Keratinocyte (primary cell): ENCODE data around the gene CERKL. TPM values are rescaled to one million over a fixed set of nuclear protein-coding genes. Genes with fewer than 3 reads are reported as not detected.

ENCODE experiments used
- DNase-seq: peaks from one replicate; pipeline ENCODE4 v3.0.0-alpha.2; 2011; ENCODE audit warnings: low read depth, missing footprints, low spot score
- FAIRE-seq: peaks from 2 replicates; lab custom pipeline; 2011; peaks lifted over from hg19 to GRCh38; lab: Jason Lieb, UNC
- H2AFZ ChIP-seq: 2 replicates; pipeline ENCODE4 v1.6.0; 2012; ENCODE audit warnings: low read length, control low read depth, inconsistent platforms; ENCODE audit not compliant: control insufficient read depth
- H3K27ac ChIP-seq: 2 replicates; pipeline ENCODE4 v1.5.1; 2011; ENCODE audit warnings: low read length; ENCODE audit not compliant: control insufficient read depth, insufficient read depth
- H3K27me3 ChIP-seq: 3 replicates; pipeline ENCODE4 v1.6.0; 2011; ENCODE audit warnings: low read length; ENCODE audit not compliant: control insufficient read depth, insufficient read depth; ENCODE audit errors: extremely low read depth
- H3K36me3 ChIP-seq, 2 experiments: 2 replicates in 1 of 2; 3 replicates in 1 of 2; pipeline ENCODE4 v1.5.1; 2011; ENCODE audit warnings: low read length in 2 of 2, mild to moderate bottlenecking in 1 of 2; ENCODE audit not compliant: control insufficient read depth in 2 of 2, insufficient read depth in 2 of 2; ENCODE audit errors: extremely low read depth in 1 of 2
- H3K4me1 ChIP-seq: 3 replicates; pipeline ENCODE4 v1.5.1; 2011; ENCODE audit warnings: low read length; ENCODE audit not compliant: control insufficient read depth, insufficient read depth; ENCODE audit errors: extremely low read depth
- H3K4me2 ChIP-seq: 3 replicates; pipeline ENCODE4 v1.6.0; 2011; ENCODE audit warnings: low read depth, low read length; ENCODE audit not compliant: control insufficient read depth, insufficient read depth; ENCODE audit errors: extremely low read depth
- H3K4me3 ChIP-seq, 3 experiments: fragments of 200-600 bp in 1 of 3; sonication (generic) in 1 of 3; 2 replicates in 2 of 3; 3 replicates in 1 of 3; pipeline ENCODE4 v1.5.1; 2011 to 2016; ENCODE audit warnings: low read length in 3 of 3, mild to moderate bottlenecking in 3 of 3, control low read depth in 2 of 3, inconsistent platforms in 1 of 3, low read depth in 1 of 3, mixed read lengths in 1 of 3, mixed run types in 1 of 3, moderate library complexity in 1 of 3; ENCODE audit not compliant: control insufficient read depth in 2 of 3, insufficient read depth in 2 of 3; ENCODE audit errors: extremely low read depth in 1 of 3
- H3K79me2 ChIP-seq: 2 replicates; pipeline ENCODE4 v1.6.0; 2012; ENCODE audit warnings: low read length; ENCODE audit not compliant: control insufficient read depth, insufficient read depth
- H3K9ac ChIP-seq: 3 replicates; pipeline ENCODE4 v1.6.0; 2011; ENCODE audit warnings: low read length; ENCODE audit not compliant: control insufficient read depth, insufficient read depth; ENCODE audit errors: extremely low read depth
- H3K9me1 ChIP-seq: 3 replicates; pipeline ENCODE4 v1.6.0; 2011; ENCODE audit warnings: low read length; ENCODE audit not compliant: control insufficient read depth, insufficient read depth; ENCODE audit errors: extremely low read depth
- H3K9me3 ChIP-seq: 2 replicates; pipeline ENCODE4 v1.5.1; 2012; ENCODE audit warnings: low read depth, low read length; ENCODE audit not compliant: control insufficient read depth
- H4K20me1 ChIP-seq: 3 replicates; pipeline ENCODE4 v1.6.0; 2011; ENCODE audit warnings: low read length; ENCODE audit not compliant: control insufficient read depth, insufficient read depth; ENCODE audit errors: extremely low read depth
- EZH2 ChIP-seq: IDR thresholded peaks from one replicate; pipeline ENCODE4 v1.6.1; 2012; ENCODE audit warnings: inconsistent platforms, mild to moderate bottlenecking, low read length, moderate library complexity
- dilution Hi-C: fragments of 300-500 bp; cut with MboI; formaldehyde crosslinking; loops from one replicate; pipeline ENCODE4 v1.7.0; 2020; ENCODE audit warnings: low sequenced_read_pairs; ENCODE audit not compliant: extremely low pct_ligation_motif_present
- polyA plus RNA-seq, 5 experiments: library from polyadenylated mRNA; depleted of rRNA in 3 of 5; stranded (reverse) in 3 of 5; stranded (forward) in 1 of 5; unstranded in 1 of 5; fragments of >200 nt; gene quantifications; 1 replicate in 1 of 5; 2 replicates in 3 of 5; 3 replicates in 1 of 5; pipeline versions ENCODE4 v1.2.1 to v1.2.3, GENCODE V29; 2011 to 2012; ENCODE audit warnings: missing spikeins in 2 of 5, low read depth in 1 of 5, low replicate concordance in 1 of 5
- TF ChIP-seq, protein P1 (sequence below), 3 experiments: IDR thresholded peaks in 1 of 3; conservative IDR thresholded peaks in 1 of 3; optimal IDR thresholded peaks in 1 of 3; 2 replicates in 2 of 3; 3 replicates in 1 of 3; pipeline versions ENCODE3 to v1.5.1; 2011; ENCODE audit warnings: low read length in 3 of 3, mild to moderate bottlenecking in 3 of 3, moderate library complexity in 2 of 3, control low read depth in 1 of 3, inconsistent platforms in 1 of 3; ENCODE audit not compliant: insufficient read depth in 2 of 3; ENCODE audit errors: extremely low read depth in 1 of 3

Gene CERKL
- polyA plus RNA-seq, 1 donor (not counting 4 experiments of a cell fraction or from before 2014, with no cell fraction given), result 0.03 TPM

DNA sequence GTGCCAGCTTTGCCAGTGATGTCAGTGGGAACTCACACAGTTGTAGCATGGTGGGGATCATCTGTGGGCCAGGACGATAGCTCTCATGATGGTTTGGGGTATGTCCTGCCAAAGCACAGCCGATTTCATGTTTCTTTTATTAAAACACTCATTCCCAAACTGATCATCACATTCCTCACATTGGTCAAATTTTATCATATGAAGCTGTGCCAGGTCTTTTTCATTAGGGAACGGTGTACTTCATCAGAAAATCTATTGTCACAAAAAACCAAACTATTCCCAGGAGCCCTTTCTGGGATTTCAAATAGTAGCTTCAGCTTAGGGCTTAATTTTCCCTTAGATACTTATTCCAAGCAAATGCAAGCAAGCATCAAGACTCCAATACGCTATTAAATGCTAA lies 157.7 kb downstream of the CERKL start:
- Histone ChIP-seq H3K36me3 (no peaks in the 10 kb centered on the region), H3K79me2 (no peaks in the 10 kb centered on the region), H3K9me1 (no peaks in the 10 kb centered on the region), H3K4me2 (no peak overlapping the region), H3K4me3 (no peak overlapping the region), H2AFZ (no peak overlapping the region), H3K27me3 (no peaks in the 10 kb centered on the region), H3K27ac (no peak overlapping the region), H3K9ac (no peak overlapping the region), H4K20me1 (no peaks in the 10 kb centered on the region), H3K9me3 (no peaks in the 10 kb centered on the region), H3K4me1 (no peaks in the 10 kb centered on the region)
- FAIRE-seq, result no peak
- TF ChIP-seq, protein P1, sequence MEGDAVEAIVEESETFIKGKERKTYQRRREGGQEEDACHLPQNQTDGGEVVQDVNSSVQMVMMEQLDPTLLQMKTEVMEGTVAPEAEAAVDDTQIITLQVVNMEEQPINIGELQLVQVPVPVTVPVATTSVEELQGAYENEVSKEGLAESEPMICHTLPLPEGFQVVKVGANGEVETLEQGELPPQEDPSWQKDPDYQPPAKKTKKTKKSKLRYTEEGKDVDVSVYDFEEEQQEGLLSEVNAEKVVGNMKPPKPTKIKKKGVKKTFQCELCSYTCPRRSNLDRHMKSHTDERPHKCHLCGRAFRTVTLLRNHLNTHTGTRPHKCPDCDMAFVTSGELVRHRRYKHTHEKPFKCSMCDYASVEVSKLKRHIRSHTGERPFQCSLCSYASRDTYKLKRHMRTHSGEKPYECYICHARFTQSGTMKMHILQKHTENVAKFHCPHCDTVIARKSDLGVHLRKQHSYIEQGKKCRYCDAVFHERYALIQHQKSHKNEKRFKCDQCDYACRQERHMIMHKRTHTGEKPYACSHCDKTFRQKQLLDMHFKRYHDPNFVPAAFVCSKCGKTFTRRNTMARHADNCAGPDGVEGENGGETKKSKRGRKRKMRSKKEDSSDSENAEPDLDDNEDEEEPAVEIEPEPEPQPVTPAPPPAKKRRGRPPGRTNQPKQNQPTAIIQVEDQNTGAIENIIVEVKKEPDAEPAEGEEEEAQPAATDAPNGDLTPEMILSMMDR (optimal IDR thresholded peaks at IDR 0.05 in 1 of 3, IDR thresholded peaks at IDR 0.05 in 1 of 3, conservative IDR thresholded peaks at IDR 0.05 in 1 of 3; ENCODE audit: extremely low read depth in 1 of 3, insufficient read depth in 2 of 3, low read length in 3 of 3), result no peak
- no peak for TF ChIP-seq EZH2
- dilution Hi-C loops, result no loop called here
- DNase-seq, result no peak

Other genes with a start within 250 kb of the CERKL start
- 2.5 to 4.7 TPM (median 4.6 TPM) in 3 replicates for gene ITGA4, start 199.7 kb downstream of the CERKL start, polyA plus RNA-seq
- gene NEUROD1, start 23.4 kb upstream of the CERKL start, polyA plus RNA-seq, result not detected in 3 replicates
- gene ITPRID2, start 234.6 kb upstream of the CERKL start, polyA plus RNA-seq, result 86.3 to 146 TPM (median 91.4 TPM) in 3 replicates